ENCODE measurements around the gene CBFB.

CBFB gene

DNA sequence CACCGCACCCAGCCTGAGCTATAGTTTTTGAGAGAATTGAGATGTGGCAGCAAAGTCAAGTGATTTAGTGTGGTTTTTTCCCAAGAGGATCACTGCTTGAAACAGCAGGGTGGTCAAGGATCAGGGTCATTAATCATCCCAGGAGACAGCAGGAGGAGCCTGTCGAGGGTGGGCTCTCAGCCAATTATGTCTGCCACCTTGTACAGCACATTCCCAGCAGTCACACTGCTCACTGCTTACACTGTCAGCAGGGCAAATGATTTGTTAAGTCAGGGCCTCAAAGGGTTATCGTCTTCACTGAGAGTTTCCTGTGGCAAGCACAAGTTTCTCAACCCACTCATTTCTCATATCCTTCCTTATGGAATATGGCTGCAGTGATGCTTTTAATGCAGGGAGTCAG is 108.7 kb downstream of the CBFB start:
- DNase-seq (ENCODE audit: low spot score), result peak; percentile 72

GRCh38 chr16:67141391-67141790 is 112.4 kb downstream of the CBFB start:
- no peak for DNase-seq (ENCODE audit: low spot score)

- no peak for DNase-seq (ENCODE audit: low spot score)
Observed at GRCh38 chr16:67142342-67142741, 113.4 kb downstream of the CBFB start.

DNA sequence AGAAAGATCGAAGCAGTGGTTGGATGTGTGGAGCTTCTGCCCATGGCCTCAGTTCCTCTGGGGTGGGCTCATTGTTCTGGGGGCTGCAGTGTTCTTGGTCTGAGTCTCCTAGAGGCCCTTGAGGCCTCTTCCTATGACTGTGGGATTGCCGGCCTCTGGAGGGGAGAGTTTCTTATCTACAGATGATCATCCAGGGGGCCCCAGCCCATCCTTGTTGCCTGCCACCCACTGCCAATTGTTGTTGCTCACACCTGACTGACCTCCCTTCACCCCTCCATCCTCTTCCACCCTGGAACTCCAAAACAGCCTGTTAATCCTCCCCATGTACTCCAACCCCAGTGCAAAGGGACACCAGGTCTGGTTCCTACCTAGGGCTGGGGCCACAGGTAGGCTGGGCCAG is 116.0 kb downstream of the CBFB start:
- no peak for DNase-seq (ENCODE audit: low spot score)

DNA sequence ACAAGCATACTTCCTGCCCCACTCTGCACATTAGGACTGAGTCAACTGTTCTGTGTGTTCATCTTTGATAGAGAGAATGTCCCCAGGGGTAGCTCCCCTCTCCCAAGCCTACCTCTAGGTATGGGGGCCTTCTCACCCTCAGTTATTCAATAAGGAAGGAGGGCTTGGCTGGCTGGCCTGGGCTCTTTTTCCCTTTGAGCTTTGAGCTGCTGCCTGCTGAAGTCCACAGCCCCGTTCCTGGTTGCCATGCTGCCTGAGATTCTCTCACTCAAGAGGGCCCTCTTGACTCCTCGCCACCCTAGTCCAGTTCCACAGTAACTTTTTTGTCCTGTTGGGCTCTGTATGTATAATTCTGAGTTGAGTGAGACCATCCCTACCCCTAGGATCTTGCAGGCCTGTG is 116.8 kb downstream of the CBFB start:
- DNase-seq (ENCODE audit: low spot score), result no peak

- no peak for DNase-seq (ENCODE audit: low spot score)
Observed at GRCh38 chr16:67146523-67147357, 117.8 kb downstream of the CBFB start.

- no peak for DNase-seq (ENCODE audit: low spot score)
Observed at GRCh38 chr16:67147437-67148140, 118.6 kb downstream of the CBFB start.

DNA sequence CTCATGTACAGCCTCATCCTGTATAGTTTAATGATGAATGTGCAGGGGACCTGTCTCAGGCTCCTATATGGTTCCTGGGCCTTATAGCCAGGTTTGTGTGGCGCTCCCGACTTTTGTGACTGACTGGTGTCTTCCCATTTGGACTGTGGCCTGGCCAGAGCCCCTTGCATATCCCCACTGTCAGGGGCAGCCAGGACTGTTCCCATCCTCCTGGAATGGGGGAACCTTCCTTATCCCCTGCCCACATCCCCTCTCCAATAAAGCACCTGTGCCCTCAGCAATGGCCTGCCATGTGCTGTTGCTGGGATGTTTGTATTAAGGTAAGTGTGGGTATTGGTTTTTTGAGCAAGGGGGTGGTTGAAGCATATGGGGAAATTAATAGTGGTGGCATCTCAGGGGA is 119.3 kb downstream of the CBFB start:
- no peak for DNase-seq (ENCODE audit: low spot score)

DNA sequence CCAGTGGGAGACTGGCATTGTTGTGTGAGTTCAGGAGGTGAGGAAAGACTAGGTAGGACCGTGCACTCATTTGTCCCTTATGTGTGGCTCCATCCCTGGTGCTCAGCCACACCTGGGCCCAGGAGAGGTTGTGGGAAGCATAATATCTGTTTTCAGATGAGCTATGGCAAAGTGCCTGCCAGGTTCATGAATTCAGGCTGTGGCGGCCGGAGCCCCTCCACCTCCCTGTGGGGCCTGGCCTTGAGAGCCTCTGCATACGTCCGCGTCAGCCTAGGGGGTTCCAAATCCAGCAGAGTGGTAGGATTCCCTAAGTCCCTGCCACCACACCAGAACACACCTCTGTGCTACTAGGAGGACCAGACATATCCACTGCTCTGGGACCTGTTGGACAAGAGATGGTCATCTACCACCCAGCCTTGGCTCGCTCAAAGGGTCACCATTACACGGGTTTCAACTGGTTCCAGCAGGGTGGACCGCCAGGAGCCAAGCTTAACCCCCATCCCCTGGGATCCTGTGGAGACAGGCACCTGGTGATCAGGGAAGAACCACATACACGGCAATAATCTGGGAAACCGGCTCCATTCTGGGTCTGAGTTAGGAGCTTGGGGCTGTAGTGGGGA is 119.8 kb downstream of the CBFB start:
- DNase-seq (ENCODE audit: low spot score), result no peak

- DNase-seq (ENCODE audit: low spot score), result no peak
Observed at GRCh38 chr16:67149276-67150046, 120.5 kb downstream of the CBFB start.

DNA sequence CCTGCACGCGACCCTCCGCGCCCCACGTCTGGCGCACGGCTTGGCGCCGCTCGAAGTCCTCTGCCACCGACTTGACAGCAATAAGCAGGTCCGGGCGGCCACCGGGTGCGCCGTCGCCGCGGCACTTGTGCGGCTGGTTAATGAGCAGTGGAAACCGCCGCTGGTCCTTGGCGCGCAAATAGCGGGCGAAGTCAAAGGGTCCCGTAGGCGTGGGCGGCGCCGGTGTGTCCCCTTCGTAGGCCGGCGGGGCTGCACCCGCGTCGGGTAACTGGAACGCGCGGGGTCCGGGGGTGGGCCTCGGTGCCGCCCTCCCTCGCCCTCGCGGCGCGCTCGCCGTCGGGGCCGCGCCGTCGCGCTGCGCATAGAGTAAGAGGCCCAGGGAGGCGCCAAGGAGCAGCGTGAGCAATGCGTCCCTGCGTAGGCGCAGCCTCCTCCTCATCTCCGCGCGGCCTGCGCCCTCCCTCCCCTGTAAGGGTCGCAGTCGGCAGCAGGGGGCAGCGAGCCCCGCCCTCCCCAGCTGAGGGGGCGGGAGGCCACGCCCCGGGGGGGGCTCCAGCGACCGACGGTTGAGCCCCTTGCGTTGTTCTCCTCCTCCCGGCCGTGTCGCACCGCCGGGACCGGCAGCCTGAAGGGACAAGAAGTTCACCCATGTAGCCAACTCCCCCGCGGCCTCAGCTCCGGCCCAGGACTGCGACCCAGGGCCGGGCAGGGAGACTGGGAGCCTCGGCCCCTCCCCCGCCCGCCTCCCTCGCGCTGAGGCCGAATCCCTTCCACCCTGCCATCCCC is 121.3 kb downstream of the CBFB start:
- DNase-seq (ENCODE audit: low spot score), result peak; percentile 25
